Adrenal gland (tissue), 12 donors: ENCODE measurements around the gene PIK3C2G. TPM values are rescaled to one million over a fixed set of nuclear protein-coding genes. Genes with fewer than 3 reads are reported as not detected.

Experiments used
- DNase-seq, 7 donors: peaks; one replicate each; pipeline ENCODE4 v3.0.0-alpha.2; 2019 to 2020
- H3K27ac ChIP-seq, 5 donors: fragments of 200-600 bp; sonication (generic) in 4 of 5; 1 replicate in 3 of 5; 2 replicates in 2 of 5; pipeline versions ENCODE4 v1.5.1 to v1.8.0; 2016 to 2020; ENCODE audit warnings: mild to moderate bottlenecking in 1 of 5
- H3K27me3 ChIP-seq: fragments of 200-600 bp; 2 replicates; pipeline ENCODE4 v1.8.0; 2021
- H3K36me3 ChIP-seq, 2 donors: fragments of 200-600 bp; replicated peaks in 1 of 2; 1 replicate in 1 of 2; 2 replicates in 1 of 2; pipeline versions ENCODE4 v1.5.1 to v1.8.0; 2018 to 2022
- H3K4me1 ChIP-seq, 2 donors: fragments of 200-600 bp; replicated peaks in 1 of 2; 1 replicate in 1 of 2; 2 replicates in 1 of 2; pipeline versions ENCODE4 v1.5.1 to v1.8.0; 2018 to 2021
- H3K4me3 ChIP-seq, 4 donors: fragments of 200-600 bp; sonication (generic) in 3 of 4; one replicate each; pipeline ENCODE4 v1.5.1; 2016 to 2018
- H3K9me3 ChIP-seq, 3 donors: fragments of 200-600 bp; sonication (generic) in 1 of 3; replicated peaks in 1 of 3; 1 replicate in 2 of 3; 2 replicates in 1 of 3; pipeline versions ENCODE4 v1.5.1 to v1.8.0; 2016 to 2021
- CTCF ChIP-seq, 6 experiments: fragments of 450-650 bp in 4 of 6; fragments of 200-600 bp in 2 of 6; sonication (generic) in 1 of 6; IDR thresholded peaks; 1 replicate in 5 of 6; 2 replicates in 1 of 6; pipeline versions ENCODE4 v1.5.1 to v1.8.0; 2016 to 2021; ENCODE audit warnings: antibody characterized with exemption in 6 of 6, mild to moderate bottlenecking in 2 of 6, moderate library complexity in 1 of 6
- POLR2A ChIP-seq, 2 donors: fragments of 450-650 bp; IDR thresholded peaks; one replicate each; pipeline ENCODE4 v1.6.1; 2017; ENCODE audit warnings: antibody characterized with exemption in 2 of 2, mild to moderate bottlenecking in 2 of 2, moderate library complexity in 1 of 2
- WGBS, 4 donors: extraction: QIAGEN DNeasy Blood & Tissue Kit in 2 of 4; methylation state at CpG; one replicate each; pipeline versions ENCODE4 v1.1.5 to v1.1.7; 2013 to 2017; 5-methylcytosine and 5-hydroxymethylcytosine counted together
- intact Hi-C, 2 donors: fragments of 100-400 bp; cut with DNase I; formaldehyde crosslinking; loops; one replicate each; pipeline versions ENCODE4 v1.14.1 to v1.15.0; 2022 to 2023
- polyA plus RNA-seq, 3 donors: library from polyadenylated mRNA; stranded (reverse); fragments of 200-250 nt in 2 of 3; fragments of 350-450 nt in 1 of 3; fragmentation: Illumina TruSeq in 1 of 3; extraction: RNeasy Lipid Tissue Mini Kit (QIAGEN cat#74804) in 1 of 3; gene quantifications; one replicate each; pipeline ENCODE4 v1.2.3, GENCODE V29; 2013 to 2014
- total RNA-seq, 9 donors: library from RNA; depleted of rRNA in 4 of 9; stranded (reverse); fragments of >200 nt in 4 of 9; fragments of 120-200 nt in 1 of 9; fragmentation: NEBNext Ultra II Directional in 1 of 9; extraction: Animal tissue kit (Norgen Biotek cat#: 25700) in 1 of 9; gene quantifications; one replicate each; pipeline versions ENCODE4 v1.1.0 to v1.2.4, GENCODE V29; 2013 to 2023
- donor health status: healthy with polysubstance abuse.
- donor health status: Bipolar disorder and iron deficiency.
- donor health status: DM: yes; HTN: yes; CAD: no.
- donor health status: DM: no; HTN: no; CAD: no.
- donor health status: DM: no; HTN: no; CAD: no.
- donor health status: DM: yes; HTN: yes; CAD: no.

PIK3C2G gene
- total and polyA plus RNA-seq, 12 donors: 0.11 to 1.3 (median 0.54) TPM

GRCh38 chr12:18446061-18446644 is 184.8 kb downstream of the PIK3C2G start:
- Histone ChIP-seq H3K4me1 (no peaks in the 10 kb centered on the region), H3K4me3 (no peak overlapping the region), H3K9me3 (no peaks in the 10 kb centered on the region), H3K27ac (no peak overlapping the region), H3K27me3 (no peaks in the 10 kb centered on the region), H3K36me3 (no peaks in the 10 kb centered on the region)
- DNase-seq: no peak
- WGBS, 4 donors: 76 to 82% (median 79%) methylated on average over 3 of the region's 3 CpGs
- no peak for TF ChIP-seq POLR2A (IDR thresholded peaks at IDR 0.05)
- no peak for TF ChIP-seq CTCF (IDR thresholded peaks at IDR 0.05)
- intact Hi-C loops: no loop called here

- Histone ChIP-seq H3K27me3 (no peaks in the 10 kb centered on the region), H3K36me3 (no peaks in the 10 kb centered on the region), H3K27ac (no peak overlapping the region), H3K4me3 (no peak overlapping the region), H3K4me1 (no peaks in the 10 kb centered on the region), H3K9me3 (no peaks in the 10 kb centered on the region)
- intact Hi-C loops: no loop called here
- TF ChIP-seq POLR2A (IDR thresholded peaks at IDR 0.05) (no peak), CTCF (IDR thresholded peaks at IDR 0.05) (no peak)
- DNase-seq: no peak
- 63 to 73% (median 71%) methylated on average over 1 of the region's 1 CpG for WGBS, 4 donors
Observed at GRCh38 chr12:18454330-18454729, 193.0 kb downstream of the PIK3C2G start.

GRCh38 chr12:18456344-18456743 is 195.0 kb downstream of the PIK3C2G start:
- Histone ChIP-seq H3K9me3 (no peaks in the 10 kb centered on the region), H3K27ac (no peak overlapping the region), H3K4me1 (peaks cover 0 to 2% of the 10 kb centered on the region in 2 donors), H3K4me3 (no peak overlapping the region), H3K36me3 (no peaks in the 10 kb centered on the region), H3K27me3 (no peaks in the 10 kb centered on the region)
- 92 to 100% (median 93%) methylated on average over 2 of the region's 2 CpGs for WGBS, 4 donors
- intact Hi-C loops: no loop called here
- DNase-seq: no peak
- no peak for TF ChIP-seq CTCF (IDR thresholded peaks at IDR 0.05)
- TF ChIP-seq POLR2A (IDR thresholded peaks at IDR 0.05): no peak

GRCh38 chr12:18457362-18457761 is 196.0 kb downstream of the PIK3C2G start:
- 65 to 91% (median 85%) methylated on average over 1 of the region's 1 CpG for WGBS, 4 donors
- Histone ChIP-seq H3K9me3 (no peaks in the 10 kb centered on the region), H3K27ac (no peak overlapping the region), H3K4me3 (no peak overlapping the region), H3K27me3 (no peaks in the 10 kb centered on the region), H3K36me3 (no peaks in the 10 kb centered on the region), H3K4me1 (peaks cover 1 to 7% of the 10 kb centered on the region in 2 donors)
- no peak for DNase-seq
- intact Hi-C loops: no loop called here
- TF ChIP-seq POLR2A (IDR thresholded peaks at IDR 0.05): no peak
- TF ChIP-seq CTCF (IDR thresholded peaks at IDR 0.05): no peak
